HG02943 (cell line): ENCODE results near the gene DNAJB6.

Experiments used
- ATAC-seq: cut with Tn5 transposase; IDR thresholded peaks from one replicate; pipeline ENCODE4 v1.9.1; 2021; ENCODE audit warnings: mild to moderate bottlenecking, low read depth, moderate library complexity; ENCODE audit not compliant: unreplicated experiment

The DNAJB6 gene

DNA sequence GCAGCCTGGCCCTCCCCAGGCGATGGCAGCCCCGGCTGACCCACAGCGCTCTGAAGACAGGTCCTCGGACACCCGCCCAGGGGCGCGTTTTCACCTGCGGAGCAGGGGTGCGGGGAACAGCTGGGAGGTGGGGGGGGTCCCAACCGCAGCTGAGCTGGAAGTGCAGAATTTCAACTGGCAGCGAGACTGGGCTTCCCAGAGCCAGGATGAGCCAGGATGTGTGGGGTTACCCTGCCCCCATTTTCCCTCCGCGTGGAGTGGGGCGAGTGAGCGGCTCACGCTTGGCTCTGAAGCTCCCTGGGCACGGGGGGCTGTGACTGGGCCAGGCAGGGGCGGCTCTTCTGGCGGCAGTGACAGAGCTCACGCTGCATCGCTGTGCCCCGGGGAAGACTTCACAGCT is 70.2 kb downstream of the DNAJB6 start:
- ATAC-seq: no peak

DNA sequence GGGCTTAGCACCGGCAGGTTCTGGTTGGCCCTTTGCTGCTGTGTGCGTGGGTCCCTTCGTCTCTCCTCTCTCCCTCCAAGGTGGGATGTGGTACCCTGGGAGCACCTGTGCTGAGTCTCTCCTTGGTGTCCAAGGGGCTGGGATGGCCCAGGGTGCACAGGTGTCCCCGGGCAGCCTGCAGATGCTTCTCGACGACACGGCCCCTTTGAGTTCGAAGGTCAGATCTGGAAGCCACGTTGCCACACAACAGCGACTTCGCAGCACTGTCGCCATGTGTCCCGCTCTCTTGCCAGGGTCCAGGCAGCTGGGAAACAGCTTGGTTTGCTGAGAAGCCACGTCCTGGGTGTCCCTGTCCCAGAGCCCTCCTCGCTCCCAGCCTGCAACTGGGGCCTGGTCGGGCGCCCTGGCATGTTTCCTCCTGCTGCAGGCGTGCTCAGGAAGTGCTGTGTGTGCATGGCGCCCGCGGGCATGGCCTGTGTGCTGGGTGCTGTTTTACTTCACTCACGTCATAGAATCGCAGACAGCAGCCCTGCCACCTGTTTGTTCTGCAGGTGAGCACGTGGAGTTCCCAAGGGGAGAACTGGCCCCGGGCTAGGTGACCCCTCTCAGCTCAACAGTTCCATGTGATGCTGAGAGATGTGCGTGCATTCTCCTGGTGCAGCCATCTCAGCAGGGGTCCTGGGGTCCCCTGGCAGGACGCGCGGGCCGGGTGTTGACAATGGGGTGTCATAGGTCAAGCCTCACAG is 70.9 kb downstream of the DNAJB6 start:
- no peak for ATAC-seq

DNA sequence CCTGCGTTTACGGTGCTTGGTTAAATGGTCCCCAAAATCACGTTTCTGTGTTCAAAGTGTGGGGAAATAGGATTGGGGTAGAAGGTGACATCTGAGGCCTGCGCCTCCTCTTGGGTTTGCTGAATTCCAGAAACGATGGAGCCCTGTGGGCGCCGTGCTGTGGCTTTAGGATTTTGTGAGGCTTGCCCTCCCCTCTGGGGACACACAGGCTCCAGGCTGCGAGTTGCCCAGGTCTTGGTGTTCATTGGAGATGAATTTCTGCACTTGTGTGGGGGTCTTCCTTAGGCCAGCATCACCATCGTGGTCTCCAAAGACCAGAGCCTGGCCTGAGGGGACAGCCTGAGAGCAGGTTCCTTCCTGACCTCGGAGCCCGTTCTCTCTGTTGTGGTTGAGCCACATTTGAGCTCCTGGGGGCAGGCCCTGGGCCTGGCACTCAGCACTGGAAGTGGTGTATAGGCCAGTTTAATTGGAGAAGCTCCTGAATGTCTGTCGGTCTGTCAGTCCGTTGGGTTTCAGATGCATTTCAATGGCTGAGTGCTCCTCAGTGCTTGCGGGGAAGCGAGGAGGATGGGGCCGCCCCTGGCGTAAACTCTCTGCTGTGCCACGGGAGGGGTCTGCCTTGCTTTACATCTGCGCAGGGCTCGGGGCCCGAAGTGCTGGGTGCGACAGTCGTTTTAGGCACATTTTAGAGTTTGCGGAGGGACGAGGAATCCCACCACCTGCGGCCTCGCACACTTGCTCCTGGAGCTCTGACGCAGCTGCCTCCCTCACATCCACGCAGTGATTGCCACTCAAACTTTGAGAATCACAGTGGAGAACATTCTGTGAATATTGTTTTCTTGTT is 71.7 kb downstream of the DNAJB6 start:
- ATAC-seq: no peak

DNA sequence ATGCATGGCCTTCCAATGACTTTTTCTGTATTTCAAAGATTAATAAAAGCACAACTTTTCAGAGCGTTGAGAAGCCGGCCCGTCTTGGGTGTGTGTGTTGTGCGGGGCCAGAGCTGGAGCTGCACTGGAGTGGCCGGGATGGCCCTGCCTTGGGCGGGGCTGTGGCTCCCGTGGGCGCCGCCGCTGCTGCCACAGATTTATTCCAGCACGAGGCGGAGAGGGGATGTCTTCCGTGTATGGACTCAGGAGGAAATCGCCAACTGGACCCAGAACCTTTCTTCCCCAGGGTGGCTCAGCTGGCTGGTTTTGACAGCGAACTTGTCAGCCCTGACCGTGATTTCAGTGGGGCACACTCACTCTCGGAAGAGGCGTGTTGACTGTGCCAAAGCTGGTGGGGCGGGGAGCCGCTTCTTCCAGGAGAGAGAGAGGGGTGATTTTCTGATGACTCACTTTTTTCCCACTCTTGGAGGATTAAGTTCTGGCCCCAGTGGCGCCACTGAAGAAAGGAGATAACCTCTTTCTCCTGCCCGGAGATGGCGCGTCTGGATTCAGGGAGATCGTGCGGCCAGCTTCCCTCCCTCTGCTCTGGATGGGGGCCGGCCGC is 72.4 kb downstream of the DNAJB6 start:
- ATAC-seq: no peak

DNA sequence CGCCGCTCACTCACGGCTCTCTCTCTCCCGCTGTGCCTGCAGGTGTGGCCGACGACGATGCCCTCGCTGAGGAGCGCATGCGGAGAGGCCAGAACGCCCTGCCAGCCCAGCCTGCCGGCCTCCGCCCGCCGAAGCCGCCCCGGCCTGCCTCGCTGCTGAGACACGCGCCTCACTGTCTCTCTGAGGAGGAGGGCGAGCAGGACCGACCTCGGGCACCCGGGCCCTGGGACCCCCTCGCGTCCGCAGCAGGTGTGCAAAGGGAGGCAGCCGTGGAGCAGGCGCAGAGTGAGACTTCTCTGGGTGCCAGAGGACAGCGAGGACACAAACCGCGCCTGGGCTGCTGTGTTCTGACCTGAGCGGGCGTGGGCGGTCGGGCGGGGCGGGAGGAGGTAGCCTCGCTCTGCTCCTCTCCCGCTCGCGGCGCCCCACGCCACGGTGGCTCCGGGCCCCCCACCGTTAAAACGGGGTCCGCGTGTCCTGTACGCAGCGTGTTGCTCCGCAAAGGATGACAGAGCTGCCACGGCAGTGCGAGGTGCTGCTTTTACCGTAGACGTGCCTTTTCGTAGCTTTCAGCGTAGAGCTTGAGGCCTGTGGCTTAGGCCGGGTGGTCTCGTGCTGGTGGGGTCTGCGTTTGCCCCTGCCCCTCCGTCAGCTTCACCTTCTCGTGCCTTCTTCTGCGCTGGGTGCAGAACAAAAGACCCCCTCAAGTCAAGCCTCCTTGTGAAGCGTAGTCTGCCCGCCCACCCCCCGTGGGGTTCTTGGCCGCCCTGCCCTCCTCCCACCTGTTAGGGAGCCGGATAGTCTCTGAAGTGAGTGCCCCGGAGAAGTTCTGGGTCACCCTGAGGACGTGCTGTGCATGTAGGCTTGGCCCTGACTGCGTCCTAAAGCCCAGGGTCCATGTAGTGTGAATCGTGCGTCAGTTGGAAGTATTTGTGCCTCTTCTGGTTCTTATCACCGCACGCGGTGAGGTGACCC is 73.2 kb downstream of the DNAJB6 start:
- ATAC-seq: no peak

DNA sequence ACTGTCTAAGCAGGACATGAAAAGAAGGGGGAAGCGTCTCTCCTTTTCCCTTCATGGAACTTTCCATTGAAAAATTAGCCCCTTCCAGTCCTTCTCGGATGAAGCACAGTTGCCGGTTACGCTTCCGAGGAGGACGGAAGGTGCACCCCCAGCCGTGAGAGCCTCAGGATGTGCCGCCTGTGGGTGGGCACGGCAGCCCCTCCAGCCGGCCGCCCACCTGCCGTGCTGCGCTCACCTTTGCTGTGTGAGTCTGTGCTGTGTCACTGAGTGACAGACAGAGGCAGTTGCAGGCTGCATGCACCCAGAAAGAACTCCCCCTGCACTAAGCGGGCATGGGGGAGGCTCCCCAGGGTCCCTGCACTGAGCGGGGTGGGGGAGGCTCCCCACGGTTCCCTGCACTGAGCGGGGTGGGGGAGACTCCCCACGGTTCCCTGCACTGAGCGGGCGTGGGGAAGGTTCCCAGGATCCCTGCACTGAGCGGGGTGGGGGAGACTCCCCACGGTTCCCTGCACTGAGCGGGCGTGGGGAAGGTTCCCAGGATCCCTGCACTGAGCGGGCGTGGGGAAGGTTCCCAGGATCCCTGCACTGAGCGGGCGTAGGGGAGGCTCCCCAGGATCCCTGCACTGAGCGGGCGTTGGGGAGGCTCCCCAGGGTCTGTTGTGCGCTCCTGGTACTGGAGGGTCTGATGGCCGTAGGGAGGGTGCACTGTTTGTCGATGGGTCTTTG is 74.2 kb downstream of the DNAJB6 start:
- no peak for ATAC-seq

DNA sequence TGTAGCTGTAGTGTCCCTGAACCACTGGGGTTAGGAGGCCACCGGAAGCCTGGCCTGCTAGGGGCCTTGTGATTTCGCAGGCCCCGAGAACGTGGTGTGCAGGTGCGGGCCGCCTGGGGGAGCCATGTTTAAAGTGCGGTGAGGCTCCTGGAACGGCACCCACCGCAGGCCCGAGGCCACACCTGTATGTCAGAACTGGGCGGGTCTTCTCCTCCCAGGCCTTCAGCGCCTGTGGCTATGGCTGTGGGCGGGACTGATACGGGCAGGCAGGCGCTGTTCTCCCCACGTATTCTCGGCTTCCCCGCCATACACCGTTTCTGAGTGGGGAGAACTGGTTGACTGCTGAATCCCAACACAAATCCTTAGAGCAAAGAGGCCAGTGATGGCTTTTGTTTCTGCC is 74.8 kb downstream of the DNAJB6 start:
- ATAC-seq: no peak

DNA sequence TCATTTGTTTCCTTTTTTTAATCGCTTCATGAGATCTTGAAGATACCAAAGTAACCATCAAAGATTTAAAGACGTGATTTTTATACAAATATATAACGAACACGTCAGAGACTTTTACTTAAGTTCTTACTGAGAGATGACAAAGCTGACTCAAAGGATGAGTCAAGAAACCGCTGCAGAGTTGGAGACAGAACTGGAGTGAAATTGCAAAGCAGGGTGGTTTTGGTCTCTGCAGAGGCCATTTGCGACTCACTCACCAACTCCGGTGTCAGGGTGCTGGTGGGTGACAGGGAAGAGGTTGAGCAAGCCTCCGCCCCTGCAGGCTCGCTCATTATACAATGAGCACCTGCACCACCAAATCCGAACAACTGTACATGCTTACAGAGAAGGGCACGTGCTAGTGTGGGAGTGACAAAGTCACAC is 75.2 kb downstream of the DNAJB6 start:
- ATAC-seq: no peak

DNA sequence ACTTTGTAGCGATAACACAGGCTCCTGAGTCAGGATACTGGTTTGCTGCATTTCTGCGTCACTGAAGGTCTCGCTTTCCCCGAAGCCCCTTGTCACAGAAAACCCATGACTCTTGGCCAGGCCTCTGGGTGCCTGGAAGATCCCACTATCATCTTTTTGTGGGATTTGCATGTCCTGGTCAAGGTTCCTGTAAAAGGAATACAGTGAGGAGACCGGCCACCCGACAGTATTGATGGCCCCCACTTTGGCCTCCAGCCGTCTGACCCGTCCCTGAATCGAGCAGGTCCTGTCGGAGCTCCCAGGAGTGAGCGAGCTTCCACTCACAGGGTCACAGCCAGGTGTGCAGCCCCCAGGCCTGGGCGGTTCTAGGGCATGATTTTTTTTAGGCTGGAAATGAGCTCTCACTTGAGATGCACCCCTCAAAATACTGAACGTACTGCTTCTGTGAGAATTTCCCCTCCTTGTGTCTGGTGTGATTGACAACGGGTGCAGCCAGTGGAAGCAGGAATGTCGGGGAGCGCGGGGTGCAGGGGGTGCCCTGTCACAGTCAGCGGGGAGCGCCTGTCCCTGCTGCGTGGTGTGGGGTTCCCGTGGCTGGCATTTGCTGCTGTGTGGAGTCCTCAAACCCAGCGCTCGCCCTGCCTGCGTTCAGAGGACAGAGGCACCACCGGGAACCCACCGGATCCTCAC is 75.8 kb downstream of the DNAJB6 start:
- ATAC-seq: no peak

DNA sequence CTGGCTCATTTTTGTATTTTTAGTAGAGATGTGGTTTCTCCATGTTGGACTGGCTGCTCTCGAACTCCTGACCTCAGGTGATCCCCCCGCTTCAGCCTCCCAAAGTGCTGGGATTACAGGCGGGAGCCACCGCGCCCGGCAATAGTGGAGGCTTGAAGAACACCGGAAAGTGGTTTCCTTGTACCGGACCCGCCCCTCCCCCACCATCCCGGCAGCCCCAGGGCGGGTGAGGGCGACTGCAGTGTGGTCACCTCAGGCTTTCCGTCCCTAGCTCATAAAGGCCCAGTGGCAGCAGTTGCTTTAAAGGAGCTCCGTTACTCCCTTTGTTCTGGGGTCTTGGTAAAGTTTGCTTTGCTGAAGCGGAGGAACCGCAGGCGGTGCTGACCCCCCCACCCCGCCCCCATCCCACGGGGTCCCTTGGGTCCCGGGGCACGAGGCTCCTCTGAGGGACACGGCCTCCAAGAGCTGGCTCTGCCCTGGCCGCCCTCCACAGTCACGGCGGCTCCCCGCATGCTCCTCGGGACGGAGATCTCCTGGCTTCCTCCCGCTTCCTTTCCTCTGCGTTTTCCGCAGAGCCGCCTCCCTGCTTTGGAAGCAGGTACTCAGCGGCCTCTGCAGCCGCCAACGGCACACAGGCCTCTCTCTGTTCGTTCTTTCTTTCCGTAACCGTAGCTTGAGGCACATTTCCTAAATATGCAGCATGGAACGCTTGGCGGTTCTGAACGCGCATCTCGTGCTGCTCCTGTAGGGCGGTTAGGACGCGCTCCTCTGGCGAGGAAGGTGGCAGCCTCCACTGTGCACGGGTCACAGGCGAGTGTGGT is 77.3 kb downstream of the DNAJB6 start:
- no peak for ATAC-seq

DNA sequence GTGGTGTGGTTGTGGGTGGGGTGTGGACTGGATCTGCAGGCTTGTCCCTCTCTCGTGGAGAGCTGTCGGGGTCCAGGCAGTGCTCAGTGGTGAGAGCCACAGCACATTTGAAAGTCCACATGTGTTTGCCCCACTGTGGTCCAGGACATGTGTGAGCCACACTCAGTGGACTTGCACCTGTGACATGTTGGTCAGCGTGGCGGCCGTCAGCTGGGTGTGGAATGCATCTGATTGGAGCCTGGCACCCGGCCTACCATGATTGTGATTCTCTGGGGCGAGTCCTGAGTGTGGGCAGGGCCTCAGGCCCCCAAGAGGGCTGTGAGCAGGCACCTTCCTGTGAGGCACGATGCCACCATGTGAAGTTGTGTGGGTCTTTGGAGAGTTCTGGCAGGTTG is 77.9 kb downstream of the DNAJB6 start:
- no peak for ATAC-seq

DNA sequence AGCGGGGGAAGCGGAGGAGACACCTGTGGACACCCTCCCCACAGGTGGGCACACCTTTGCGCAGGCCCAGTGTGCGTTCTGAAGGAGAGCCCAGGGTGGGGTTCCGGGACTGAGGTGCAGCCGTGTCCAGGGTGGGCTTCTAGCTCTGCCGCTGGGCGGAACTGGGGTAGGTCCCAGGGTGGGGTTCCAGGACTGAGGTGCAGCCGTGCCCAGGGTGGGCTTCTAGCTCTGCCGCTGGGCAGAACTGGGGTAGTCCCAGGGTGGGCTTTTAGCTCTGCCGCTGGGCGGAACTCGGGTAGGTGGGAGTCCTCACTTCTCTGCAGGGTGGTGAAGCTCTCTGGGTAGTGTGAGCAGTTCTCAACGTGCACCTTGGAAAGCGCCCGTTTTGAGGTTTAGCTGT is 78.7 kb downstream of the DNAJB6 start:
- ATAC-seq: no peak

DNA sequence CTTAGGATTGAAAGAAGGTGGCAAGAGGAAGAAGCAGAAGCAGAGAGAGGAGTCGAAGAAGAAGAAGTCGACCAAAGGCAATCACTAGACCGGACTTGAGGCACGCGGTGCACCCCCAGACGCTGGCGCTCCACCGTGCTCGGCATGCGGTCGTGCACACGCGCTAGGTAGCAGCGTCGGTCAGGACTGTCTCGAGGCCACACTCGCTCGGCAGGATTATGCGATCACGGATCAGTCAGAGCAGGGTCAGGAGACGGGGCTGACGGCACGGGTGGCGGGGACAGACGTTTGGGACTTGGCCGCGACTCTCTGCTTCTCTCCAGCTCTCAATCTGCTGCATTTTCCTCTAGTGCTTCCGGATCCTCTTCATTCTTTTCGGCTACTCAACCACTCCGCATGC is 79.2 kb downstream of the DNAJB6 start:
- no peak for ATAC-seq

DNA sequence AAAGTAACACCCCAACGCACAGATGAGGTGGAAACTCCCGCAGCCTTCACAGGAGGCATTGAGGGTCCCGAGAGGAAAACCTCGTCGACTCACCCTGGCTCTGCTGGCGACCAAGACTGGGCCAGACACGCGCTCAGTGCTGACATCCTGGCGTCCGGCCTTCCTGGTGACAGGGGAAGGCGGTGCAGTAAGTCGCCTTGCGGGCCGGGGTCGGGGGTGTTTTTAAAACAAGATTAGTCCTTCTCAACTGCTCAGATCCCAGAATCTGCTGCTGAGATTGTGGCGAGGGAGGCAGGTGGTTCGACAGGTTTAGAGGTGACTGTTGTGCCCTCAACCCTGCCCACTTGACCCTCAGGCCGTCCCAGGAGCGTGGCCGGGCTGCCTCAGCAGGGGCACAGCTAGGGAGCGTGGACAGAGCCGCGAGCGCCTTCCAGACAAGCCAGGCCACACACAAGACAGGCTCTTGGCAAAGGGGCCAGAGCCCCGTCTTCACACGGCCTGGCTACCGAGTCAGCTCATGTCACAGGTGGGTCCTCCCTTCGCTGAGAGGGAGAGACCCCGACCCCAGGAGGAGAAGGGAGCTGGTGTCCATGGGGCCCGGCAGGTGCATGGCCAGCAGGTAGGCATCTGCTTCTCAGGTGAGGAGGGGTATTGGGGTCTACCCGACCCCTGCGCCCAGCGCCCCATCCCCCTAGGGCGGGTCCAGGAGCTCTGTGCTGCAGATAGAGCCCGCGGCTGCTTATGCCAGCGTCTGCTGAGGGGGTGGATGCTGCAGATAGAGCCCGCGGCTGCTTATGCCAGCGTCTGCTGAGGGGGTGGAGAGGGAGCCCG is 81.6 kb downstream of the DNAJB6 start:
- ATAC-seq: no peak

DNA sequence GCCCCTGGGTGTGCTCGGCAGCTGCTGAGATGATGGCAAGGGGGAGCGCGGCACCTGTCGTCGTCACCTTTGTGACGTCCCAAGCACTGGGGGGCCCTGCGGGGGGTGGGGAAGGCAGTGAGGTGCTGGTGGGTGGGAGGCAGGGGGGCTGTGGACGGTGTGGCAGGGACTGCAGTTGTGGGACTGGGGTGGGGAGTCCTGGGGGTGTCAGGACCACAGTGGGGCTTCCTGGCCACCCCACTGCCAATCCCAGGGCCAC is 82.2 kb downstream of the DNAJB6 start:
- no peak for ATAC-seq

DNA sequence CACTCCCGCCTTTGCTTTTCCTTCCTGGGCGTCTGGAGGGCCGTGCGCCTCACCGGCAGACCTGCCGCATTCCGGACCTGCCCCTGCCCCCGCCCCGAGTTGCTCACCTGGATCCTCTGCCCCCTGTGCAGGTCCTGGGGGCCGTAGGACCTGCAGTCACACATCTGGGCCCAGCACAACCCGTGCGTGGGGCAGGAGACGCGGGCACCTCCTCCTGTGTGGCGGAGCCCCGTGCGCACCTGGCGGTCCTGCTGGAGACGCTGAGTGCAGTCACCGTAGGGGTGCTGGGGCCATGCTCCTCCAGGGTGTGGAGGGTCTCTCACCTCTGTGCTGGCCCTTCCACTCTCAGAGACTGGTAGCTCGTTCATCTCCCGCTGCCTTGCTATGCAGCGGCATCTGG is 85.5 kb downstream of the DNAJB6 start:
- ATAC-seq: no peak

DNA sequence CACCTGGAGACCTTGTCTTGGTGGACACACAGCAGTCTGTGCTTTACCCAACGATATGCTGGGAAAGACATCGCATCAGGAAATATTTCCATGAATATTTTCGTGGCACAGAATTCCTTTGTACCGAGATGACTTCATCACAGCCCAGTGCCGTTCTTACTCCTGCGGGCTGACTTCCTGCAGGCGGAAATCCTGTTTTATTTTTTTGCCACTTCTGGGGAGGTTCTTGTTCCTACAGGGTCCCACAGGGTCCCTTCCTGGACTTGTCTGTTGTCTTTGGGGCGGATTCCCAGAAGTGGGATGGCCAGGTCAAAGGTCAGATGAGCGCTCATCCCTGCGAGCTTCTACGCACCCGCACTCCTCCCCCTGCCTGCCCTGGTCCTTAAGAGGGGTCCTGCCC is 86.5 kb downstream of the DNAJB6 start:
- no peak for ATAC-seq
